ENCODE data around the gene IRS2.

Gene IRS2

DNA sequence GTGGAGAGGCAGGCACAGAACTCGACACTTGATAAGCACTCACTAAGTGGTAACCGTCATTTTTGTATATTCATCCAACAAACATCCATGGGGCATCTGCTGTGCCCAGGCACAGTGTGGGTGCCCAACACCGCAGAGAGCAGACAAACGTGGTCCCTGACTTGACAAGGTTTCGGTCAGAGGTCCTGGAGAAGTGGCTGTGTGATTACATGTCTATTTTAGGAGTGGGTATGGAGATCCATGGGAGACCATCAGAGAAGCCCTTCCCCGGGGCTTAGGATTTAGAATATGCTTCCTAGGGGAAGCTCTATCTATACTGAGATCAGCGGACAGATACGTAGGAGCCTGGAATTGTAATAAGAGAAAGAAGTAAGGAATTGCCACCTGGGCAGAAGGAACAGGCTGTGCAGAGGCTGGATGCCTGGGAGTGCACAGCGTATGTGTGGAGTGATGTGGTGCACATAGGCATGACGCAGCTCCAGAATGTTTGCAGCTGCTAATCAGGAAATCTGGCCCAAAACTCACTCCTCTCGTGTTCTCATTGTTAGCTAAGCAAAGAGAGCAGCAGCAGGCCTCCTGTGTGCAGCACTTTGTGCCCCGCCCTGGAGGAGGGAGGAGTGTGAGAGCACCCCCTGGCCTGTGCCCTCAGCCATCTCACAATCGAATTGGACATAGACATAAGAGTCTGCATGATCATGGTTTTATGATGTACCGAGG is 23.0 kb upstream of the IRS2 start:
- no peaks in the 10 kb centered on the region for H3K27me3 ChIP-seq (replicated peaks; ENCODE audit: control insufficient read depth, insufficient read depth, low read length)
- DNase-seq (ENCODE audit: extremely low read depth, insufficient read length): no peak
- TF ChIP-seq, protein P1, sequence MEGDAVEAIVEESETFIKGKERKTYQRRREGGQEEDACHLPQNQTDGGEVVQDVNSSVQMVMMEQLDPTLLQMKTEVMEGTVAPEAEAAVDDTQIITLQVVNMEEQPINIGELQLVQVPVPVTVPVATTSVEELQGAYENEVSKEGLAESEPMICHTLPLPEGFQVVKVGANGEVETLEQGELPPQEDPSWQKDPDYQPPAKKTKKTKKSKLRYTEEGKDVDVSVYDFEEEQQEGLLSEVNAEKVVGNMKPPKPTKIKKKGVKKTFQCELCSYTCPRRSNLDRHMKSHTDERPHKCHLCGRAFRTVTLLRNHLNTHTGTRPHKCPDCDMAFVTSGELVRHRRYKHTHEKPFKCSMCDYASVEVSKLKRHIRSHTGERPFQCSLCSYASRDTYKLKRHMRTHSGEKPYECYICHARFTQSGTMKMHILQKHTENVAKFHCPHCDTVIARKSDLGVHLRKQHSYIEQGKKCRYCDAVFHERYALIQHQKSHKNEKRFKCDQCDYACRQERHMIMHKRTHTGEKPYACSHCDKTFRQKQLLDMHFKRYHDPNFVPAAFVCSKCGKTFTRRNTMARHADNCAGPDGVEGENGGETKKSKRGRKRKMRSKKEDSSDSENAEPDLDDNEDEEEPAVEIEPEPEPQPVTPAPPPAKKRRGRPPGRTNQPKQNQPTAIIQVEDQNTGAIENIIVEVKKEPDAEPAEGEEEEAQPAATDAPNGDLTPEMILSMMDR (IDR thresholded peaks at IDR 0.05; ENCODE audit: insufficient read depth, low read length, poor library complexity, severe bottlenecking): no peak

DNA sequence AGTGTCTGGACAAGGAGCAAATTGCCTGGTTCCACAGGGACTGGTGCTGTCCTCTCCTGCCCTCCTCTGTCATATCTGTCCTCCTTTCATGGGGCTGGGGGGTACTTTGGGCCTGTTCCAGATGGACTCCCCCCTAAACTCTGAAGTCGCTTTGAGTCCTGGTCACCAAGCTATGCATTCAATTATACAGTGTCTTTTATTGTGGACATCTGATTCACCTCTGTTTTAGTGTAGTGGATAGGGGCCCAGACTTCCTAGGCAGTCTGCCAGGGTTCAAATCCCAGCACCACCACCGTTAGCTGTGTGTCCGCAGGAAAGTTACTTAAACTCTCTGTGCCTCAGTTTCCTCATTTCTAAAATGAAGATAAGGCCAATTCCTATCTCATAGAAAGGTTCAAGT is 21.0 kb upstream of the IRS2 start:
- no peak for DNase-seq (ENCODE audit: extremely low read depth, insufficient read length)
- H3K36me3 ChIP-seq (ENCODE audit: control insufficient read depth, insufficient read depth, low read length): no peaks in the 10 kb centered on the region
- no peak overlapping the region for H3K4me3 ChIP-seq (replicated peaks; ENCODE audit: low read depth, low read length)
- H3K27me3 ChIP-seq (replicated peaks; ENCODE audit: control insufficient read depth, insufficient read depth, low read length): no peaks in the 10 kb centered on the region
- TF ChIP-seq, protein P1 (IDR thresholded peaks at IDR 0.05; ENCODE audit: insufficient read depth, low read length, poor library complexity, severe bottlenecking): no peak

More for the DNA sequence above, 23.0 kb upstream of the IRS2 start:
- Histone ChIP-seq H3K4me3 (replicated peaks; ENCODE audit: low read depth, low read length) (no peak overlapping the region), H3K36me3 (ENCODE audit: control insufficient read depth, insufficient read depth, low read length) (no peaks in the 10 kb centered on the region)

DNA sequence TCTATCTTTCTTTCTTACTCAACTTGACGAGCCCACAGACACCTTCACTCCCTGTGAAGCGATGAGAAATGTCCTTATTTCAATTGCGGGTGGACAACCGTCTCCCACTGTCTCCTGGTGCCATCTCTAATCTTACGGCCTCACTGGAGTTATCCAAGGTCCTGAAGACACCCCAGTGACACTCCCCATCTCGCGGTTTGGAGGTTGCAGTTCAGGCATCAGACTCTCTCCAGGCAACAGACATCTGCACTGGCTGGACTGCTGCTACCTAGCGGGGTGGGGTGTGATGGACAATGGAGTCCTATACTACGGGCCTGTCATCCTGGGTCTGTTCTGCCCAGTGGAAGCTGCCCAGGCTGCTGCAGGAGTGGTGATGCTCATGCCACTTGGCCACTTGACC is 18.3 kb upstream of the IRS2 start:
- TF ChIP-seq, protein P1 (IDR thresholded peaks at IDR 0.05; ENCODE audit: insufficient read depth, low read length, poor library complexity, severe bottlenecking): no peak
- H3K4me3 ChIP-seq (replicated peaks; ENCODE audit: low read depth, low read length): no peak overlapping the region
- DNase-seq (ENCODE audit: extremely low read depth, insufficient read length): no peak
- no peaks in the 10 kb centered on the region for H3K36me3 ChIP-seq (ENCODE audit: control insufficient read depth, insufficient read depth, low read length)
- no peaks in the 10 kb centered on the region for H3K27me3 ChIP-seq (replicated peaks; ENCODE audit: control insufficient read depth, insufficient read depth, low read length)

DNA sequence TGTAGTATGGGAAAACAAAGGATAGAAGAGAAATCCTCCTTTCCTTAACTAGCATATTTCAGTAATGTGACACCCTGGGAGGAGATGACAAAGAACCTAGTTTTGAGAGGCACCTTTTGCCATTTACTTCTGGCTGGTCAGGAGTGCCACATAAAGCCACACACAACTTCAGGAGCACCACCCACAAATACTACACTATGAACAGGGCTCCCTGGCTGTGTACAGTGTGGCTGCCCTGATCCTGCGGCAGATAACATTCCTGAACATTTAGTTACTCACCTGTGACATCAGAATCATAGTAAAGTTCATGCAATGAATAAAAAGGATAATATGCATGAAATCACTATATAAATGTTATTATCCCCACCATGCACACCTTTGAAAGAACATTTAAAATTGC is 17.4 kb upstream of the IRS2 start:
- no peaks in the 10 kb centered on the region for H3K27me3 ChIP-seq (replicated peaks; ENCODE audit: control insufficient read depth, insufficient read depth, low read length)
- TF ChIP-seq, protein P1 (IDR thresholded peaks at IDR 0.05; ENCODE audit: insufficient read depth, low read length, poor library complexity, severe bottlenecking): no peak
- no peak for DNase-seq (ENCODE audit: extremely low read depth, insufficient read length)
- no peaks in the 10 kb centered on the region for H3K36me3 ChIP-seq (ENCODE audit: control insufficient read depth, insufficient read depth, low read length)
- H3K4me3 ChIP-seq (replicated peaks; ENCODE audit: low read depth, low read length): no peak overlapping the region

DNA sequence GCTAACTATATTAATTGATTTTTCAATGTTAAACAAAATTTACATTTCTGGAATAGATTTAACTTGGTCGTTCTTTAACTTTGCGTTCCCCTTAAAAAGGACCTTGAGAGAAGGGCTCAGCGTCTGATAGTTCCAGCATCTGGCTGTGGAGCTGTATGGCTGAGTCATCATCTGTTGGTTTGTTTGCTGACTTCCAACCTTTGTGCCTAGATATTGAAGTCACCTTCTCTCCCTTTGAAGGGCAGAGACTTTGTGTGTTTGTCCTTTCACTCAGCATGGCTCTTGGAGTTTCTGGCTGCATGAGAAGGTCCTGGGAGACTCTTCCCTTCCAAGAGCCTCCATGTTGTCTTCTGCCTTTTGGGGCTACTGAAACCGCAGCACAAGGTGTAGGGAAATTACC is 16.6 kb upstream of the IRS2 start:
- H3K36me3 ChIP-seq (ENCODE audit: control insufficient read depth, insufficient read depth, low read length): no peaks in the 10 kb centered on the region
- DNase-seq (ENCODE audit: extremely low read depth, insufficient read length): no peak
- TF ChIP-seq, protein P1 (IDR thresholded peaks at IDR 0.05; ENCODE audit: insufficient read depth, low read length, poor library complexity, severe bottlenecking): no peak

DNA sequence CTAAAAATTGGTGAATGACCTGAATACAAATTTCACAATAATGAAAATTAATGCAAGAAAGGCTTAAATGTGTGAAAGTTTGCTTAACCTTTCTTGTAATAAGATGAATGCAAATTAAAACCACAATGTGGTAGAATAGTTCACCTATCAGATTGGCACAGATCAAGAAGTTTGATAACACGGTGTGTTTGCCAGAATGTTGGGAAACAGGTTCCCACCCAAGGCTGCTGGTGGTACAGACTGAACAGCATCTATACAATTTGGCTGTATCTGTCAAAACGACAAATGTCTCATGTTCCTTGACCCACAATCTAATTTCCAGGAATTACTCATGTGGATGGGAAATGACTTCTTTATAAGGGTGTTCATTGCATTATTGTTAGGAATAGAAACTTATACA is 8.6 kb upstream of the IRS2 start:
- TF ChIP-seq, protein P1 (IDR thresholded peaks at IDR 0.05; ENCODE audit: insufficient read depth, low read length, poor library complexity, severe bottlenecking): no peak
- Histone ChIP-seq H3K36me3 (ENCODE audit: control insufficient read depth, insufficient read depth, low read length) (no peaks in the 10 kb centered on the region), H3K27me3 (replicated peaks; ENCODE audit: control insufficient read depth, insufficient read depth, low read length) (no peaks in the 10 kb centered on the region; the same call in 1 of the 2 replicates), H3K4me3 (replicated peaks; ENCODE audit: low read depth, low read length) (no peak overlapping the region)
- DNase-seq (ENCODE audit: extremely low read depth, insufficient read length): no peak

More for the DNA sequence above, 16.6 kb upstream of the IRS2 start:
- Histone ChIP-seq H3K4me3 (replicated peaks; ENCODE audit: low read depth, low read length) (no peak overlapping the region), H3K27me3 (replicated peaks; ENCODE audit: control insufficient read depth, insufficient read depth, low read length) (no peaks in the 10 kb centered on the region)

Measured in GM06990 (cell line).